ENCODE results near the gene NHSL1.

DNA sequence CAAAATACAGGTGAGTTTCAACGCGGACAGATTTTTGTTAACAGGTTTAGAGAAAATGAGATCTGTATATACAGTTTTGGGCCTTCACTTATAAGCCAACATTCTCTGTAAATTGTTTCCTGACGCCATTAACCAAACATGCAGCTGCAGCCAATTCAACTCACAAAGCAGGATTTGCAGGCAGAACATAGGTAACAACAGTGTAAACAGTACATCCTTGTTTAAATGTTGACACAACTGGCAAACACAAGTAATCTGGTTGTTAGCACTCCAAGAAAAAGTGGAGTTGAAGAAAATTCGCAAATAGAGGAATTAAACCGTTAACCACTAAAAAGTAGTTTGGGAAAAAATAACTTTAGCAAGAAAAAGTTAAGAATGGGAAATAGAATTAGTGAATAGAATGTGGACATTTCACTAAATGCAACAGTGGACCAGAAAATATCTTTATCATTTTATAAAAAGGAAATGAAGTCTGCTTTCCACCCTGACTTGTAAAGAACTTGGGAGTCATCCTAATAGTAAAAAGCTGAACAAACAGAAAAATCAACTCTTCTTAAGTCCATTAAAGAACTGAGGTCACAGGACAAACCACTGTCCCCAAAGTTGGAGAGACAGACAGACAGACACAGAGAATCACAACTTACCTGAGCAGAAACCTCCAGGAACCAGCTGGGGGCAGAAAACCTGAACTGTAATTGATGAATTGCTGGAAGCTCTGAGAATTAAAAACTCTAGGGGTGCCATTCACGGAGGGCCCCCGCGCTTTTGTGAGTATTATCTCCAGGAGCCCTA lies 111.5 kb downstream of the NHSL1 start:
- TF ChIP-seq, protein P1, sequence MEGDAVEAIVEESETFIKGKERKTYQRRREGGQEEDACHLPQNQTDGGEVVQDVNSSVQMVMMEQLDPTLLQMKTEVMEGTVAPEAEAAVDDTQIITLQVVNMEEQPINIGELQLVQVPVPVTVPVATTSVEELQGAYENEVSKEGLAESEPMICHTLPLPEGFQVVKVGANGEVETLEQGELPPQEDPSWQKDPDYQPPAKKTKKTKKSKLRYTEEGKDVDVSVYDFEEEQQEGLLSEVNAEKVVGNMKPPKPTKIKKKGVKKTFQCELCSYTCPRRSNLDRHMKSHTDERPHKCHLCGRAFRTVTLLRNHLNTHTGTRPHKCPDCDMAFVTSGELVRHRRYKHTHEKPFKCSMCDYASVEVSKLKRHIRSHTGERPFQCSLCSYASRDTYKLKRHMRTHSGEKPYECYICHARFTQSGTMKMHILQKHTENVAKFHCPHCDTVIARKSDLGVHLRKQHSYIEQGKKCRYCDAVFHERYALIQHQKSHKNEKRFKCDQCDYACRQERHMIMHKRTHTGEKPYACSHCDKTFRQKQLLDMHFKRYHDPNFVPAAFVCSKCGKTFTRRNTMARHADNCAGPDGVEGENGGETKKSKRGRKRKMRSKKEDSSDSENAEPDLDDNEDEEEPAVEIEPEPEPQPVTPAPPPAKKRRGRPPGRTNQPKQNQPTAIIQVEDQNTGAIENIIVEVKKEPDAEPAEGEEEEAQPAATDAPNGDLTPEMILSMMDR (IDR thresholded peaks at IDR 0.05): no peak
- no peak for TF ChIP-seq POLR2AphosphoS5 (IDR thresholded peaks at IDR 0.05)

Data from transverse colon (tissue), 4 donors.